Heart right ventricle (tissue), 16 donors: ENCODE data around the gene SNCB. TPM values are rescaled to one million over a fixed set of nuclear protein-coding genes. Genes with fewer than 3 reads are reported as not detected.

Experiments used
- ATAC-seq, 8 donors: fragments of 200-7000 bp; cut with Tn5 transposase; one replicate each; pipeline ENCODE4 v1.9.1; 2020; ENCODE audit warnings: mild to moderate bottlenecking in 8 of 8, moderate library complexity in 8 of 8, moderate number of reproducible peaks in 1 of 8
- DNase-seq, 2 donors: peaks; one replicate each; pipeline ENCODE4 v3.0.0-alpha.2; 2020
- H3K27ac ChIP-seq, 10 donors: fragments of 200-600 bp; sonication (generic) in 2 of 10; one replicate each; pipeline versions ENCODE4 v1.5.0 to v1.8.0; 2020 to 2022; ENCODE audit warnings: mild to moderate bottlenecking in 3 of 10
- H3K27me3 ChIP-seq, 7 donors: fragments of 200-600 bp; one replicate each; pipeline ENCODE4 v1.8.0; 2021 to 2022; ENCODE audit warnings: mild to moderate bottlenecking in 2 of 7
- H3K36me3 ChIP-seq, 9 donors: fragments of 200-600 bp; sonication (generic) in 1 of 9; one replicate each; pipeline versions ENCODE4 v1.5.0 to v1.8.0; 2020 to 2022; ENCODE audit warnings: mild to moderate bottlenecking in 2 of 9
- H3K4me1 ChIP-seq, 9 donors: fragments of 200-600 bp; sonication (generic) in 1 of 9; one replicate each; pipeline versions ENCODE4 v1.5.0 to v1.8.0; 2020 to 2022; ENCODE audit warnings: mild to moderate bottlenecking in 4 of 9
- H3K4me3 ChIP-seq, 10 donors: fragments of 200-600 bp; sonication (generic) in 2 of 10; one replicate each; pipeline versions ENCODE4 v1.5.0 to v1.8.0; 2020 to 2022; ENCODE audit warnings: mild to moderate bottlenecking in 7 of 10, moderate library complexity in 2 of 10
- H3K9me3 ChIP-seq, 11 donors: fragments of 200-600 bp in 10 of 11; sonication (generic) in 2 of 11; one replicate each; pipeline versions ENCODE4 v1.5.0 to v1.8.0; 2013 to 2022; ENCODE audit warnings: mild to moderate bottlenecking in 2 of 11, control low read depth in 1 of 11, moderate library complexity in 1 of 11
- WGBS, 2 donors: extraction: QIAGEN DNeasy Blood & Tissue Kit; methylation state at CpG; one replicate each; pipeline ENCODE4 v1.1.7; 2013; ENCODE audit warnings: inconsistent platforms in 1 of 2; 5-methylcytosine and 5-hydroxymethylcytosine counted together
- intact Hi-C, 10 donors: fragments of 100-400 bp; cut with DNase I; formaldehyde crosslinking; loops; one replicate each; pipeline versions ENCODE4 v1.11.1 to v1.14.2; 2022
- polyA plus RNA-seq, 2 donors: library from polyadenylated mRNA; stranded (reverse); fragments of 200-250 nt; gene quantifications; one replicate each; pipeline ENCODE4 v1.2.3, GENCODE V29; 2013
- total RNA-seq, 10 donors: library from RNA; stranded (reverse); fragmentation: NEBNext Ultra II Directional in 3 of 10; extraction: Animal tissue kit (Norgen Biotek cat#: 25700) in 3 of 10; gene quantifications; one replicate each; pipeline versions ENCODE4 v1.2.1 to v1.2.4, GENCODE V29; 2021 to 2023
- TF ChIP-seq, protein P1 (sequence below), 9 donors: fragments of 200-600 bp; sonication (generic) in 2 of 9; IDR thresholded peaks; one replicate each; pipeline versions ENCODE4 v1.5.0 to v1.8.0; 2021 to 2022; ENCODE audit warnings: antibody characterized with exemption in 9 of 9, mild to moderate bottlenecking in 5 of 9, moderate library complexity in 1 of 9
- donor health status: Arrhythmogenic right ventricular cardiomyopathy.
- donor health status: ischemic (EF 13 %, LVEDD 7.1; RV severe dilation, severe dysfunction).
- donor health status: healthy with polysubstance abuse.
- donor health status: DM: no; HTN: yes; CAD: no.
- donor health status: DM: no; HTN: no; CAD: no.
- donor health status: ischemic (EF 25% LVEDD 6.9; RV normal size, moderate dysfunction).
- donor health status: ischemic (EF 25% LVEDD 5.7; RV mildly dilated, moderate dysfunction).
- donor health status: healthy.
- donor health status: DM: yes; HTN: yes; CAD: no.
- donor health status: Ischemic cardiomyopathy.
- donor health status: ischemic (EF 35%, LVEDD 5.7; RV mildly dilated, moderate dysfunction).
- donor health status: nonischemic (EF 11% LVEDD 7.7; RV severe dilation, severe dysfunction).
- donor health status: DM: yes; HTN: yes; CAD: no.
- donor health status: PGD.
- donor health status: ischemic (EF 29% LVEDD 5.4; RV normal size, mild dysfunction).
- donor health status: nonischemic (EF 23%, LVEDD 6.1; RV moderate dilation, normal function).

The SNCB gene
- total and polyA plus RNA-seq, 12 donors = 0.35 to 0.39 TPM; not detected in 10

DNA sequence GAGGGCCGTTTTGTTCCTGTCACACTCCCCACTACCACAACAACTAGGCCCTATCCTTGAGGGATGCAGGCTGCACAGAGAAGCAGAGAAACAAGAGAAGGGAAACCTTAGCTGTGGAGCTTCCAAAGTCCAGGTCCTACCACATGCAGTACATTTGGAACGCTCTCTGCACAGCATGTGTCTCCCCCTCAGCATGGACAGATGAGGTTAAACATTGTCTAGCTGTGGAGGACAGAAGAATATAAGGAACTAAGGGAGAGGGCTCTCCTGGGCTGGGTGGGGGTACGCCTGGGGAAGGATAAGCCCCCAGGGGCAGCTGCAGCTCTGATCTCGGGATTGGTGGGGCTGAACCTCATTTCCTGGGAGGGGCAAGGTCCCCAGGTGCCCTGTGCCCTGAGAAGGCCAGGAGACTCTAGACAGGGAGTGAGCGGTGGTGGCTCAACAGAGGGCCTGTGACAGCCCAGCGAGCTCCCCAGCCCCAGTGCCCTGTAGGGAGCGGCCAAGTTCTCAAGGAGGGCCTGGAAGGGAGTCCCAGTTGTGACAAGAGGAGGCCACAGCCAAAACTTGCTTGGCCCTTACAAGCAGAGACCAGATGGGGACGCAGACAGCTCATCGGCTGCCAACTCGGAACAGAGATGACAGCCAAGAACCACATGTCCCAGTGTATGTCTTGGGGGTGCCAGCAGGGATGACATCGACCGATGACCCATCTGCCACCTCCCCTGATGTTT is 47.0 kb upstream of the SNCB start:
- Histone ChIP-seq H3K27me3 (peaks cover 0 to 44% (median 37%) of the 10 kb centered on the region in 7 donors), H3K27ac (no peak overlapping the region), H3K4me1 (peaks cover 0 to 45% (median 38%) of the 10 kb centered on the region in 9 donors), H3K36me3 (no peaks in the 10 kb centered on the region), H3K9me3 (no peaks in the 10 kb centered on the region), H3K4me3 (no peak overlapping the region)
- intact Hi-C loops = loop anchor here in 1 of 10 donors (5.0 kb wide), 1 partner anchor 280 kb away; no protein-coding TSS in a partner anchor
- ATAC-seq = peak; percentile 5 to 76 (median 30)
- TF ChIP-seq, protein P1, sequence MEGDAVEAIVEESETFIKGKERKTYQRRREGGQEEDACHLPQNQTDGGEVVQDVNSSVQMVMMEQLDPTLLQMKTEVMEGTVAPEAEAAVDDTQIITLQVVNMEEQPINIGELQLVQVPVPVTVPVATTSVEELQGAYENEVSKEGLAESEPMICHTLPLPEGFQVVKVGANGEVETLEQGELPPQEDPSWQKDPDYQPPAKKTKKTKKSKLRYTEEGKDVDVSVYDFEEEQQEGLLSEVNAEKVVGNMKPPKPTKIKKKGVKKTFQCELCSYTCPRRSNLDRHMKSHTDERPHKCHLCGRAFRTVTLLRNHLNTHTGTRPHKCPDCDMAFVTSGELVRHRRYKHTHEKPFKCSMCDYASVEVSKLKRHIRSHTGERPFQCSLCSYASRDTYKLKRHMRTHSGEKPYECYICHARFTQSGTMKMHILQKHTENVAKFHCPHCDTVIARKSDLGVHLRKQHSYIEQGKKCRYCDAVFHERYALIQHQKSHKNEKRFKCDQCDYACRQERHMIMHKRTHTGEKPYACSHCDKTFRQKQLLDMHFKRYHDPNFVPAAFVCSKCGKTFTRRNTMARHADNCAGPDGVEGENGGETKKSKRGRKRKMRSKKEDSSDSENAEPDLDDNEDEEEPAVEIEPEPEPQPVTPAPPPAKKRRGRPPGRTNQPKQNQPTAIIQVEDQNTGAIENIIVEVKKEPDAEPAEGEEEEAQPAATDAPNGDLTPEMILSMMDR (IDR thresholded peaks at IDR 0.05) = no peak
- peak in 1 of 2 donors; percentile 56 for DNase-seq
- WGBS, 2 donors = 68 to 71% methylated on average over 12 of the region's 12 CpGs

DNA sequence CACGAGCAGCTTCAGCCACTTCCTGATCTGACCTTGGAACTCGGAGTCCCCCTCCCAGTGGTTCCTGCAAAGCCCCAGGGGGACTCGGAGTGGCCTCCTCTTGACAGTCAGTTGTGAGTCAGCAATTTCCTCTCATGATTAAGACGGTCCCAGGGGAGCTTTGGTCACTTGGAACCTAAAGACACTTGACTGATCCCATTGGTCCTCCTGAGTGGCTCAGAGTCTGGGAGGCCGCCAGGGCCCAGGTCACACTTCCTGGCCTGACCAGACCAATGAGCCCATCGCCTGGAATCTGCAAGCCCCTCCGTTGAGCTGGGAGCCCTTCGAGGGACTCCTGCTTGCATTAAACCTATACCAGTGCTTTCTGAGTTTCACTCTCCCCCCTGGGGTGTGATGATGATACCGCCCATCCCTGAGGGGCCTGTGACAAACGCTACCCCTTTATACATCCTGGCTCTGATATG is 46.1 kb upstream of the SNCB start:
- DNase-seq (peak; percentile 65 to 73), ATAC-seq (peak; percentile 49 to 87 (median 74))
- Histone ChIP-seq H3K4me1 (peaks cover 0 to 45% (median 38%) of the 10 kb centered on the region in 9 donors), H3K27ac (peak overlapping the region in 3 of 10 donors; percentile 4 to 41 (median 21)), H3K36me3 (no peaks in the 10 kb centered on the region), H3K27me3 (peaks cover 0 to 48% (median 33%) of the 10 kb centered on the region in 7 donors), H3K9me3 (no peaks in the 10 kb centered on the region), H3K4me3 (no peak overlapping the region)
- 33 to 58% methylated on average over 10 of the region's 10 CpGs for WGBS, 2 donors
- TF ChIP-seq, protein P1 (IDR thresholded peaks at IDR 0.05) = no peak
- intact Hi-C loops = loop anchor here in 1 of 10 donors (5.0 kb wide), 1 partner anchor 281 kb away; no protein-coding TSS in a partner anchor

- H3K4me1 ChIP-seq = peaks cover 0 to 45% (median 38%) of the 10 kb centered on the region in 9 donors
- H3K4me3 ChIP-seq = no peak overlapping the region
- no peaks in the 10 kb centered on the region for H3K9me3 ChIP-seq
- no peak overlapping the region for H3K27ac ChIP-seq
- intact Hi-C loops = loop anchor here in 1 of 10 donors (5.0 kb wide), 1 partner anchor 281 kb away; no protein-coding TSS in a partner anchor
- DNase-seq = no peak
- TF ChIP-seq, protein P1 (IDR thresholded peaks at IDR 0.05) = peak in 8 of 9 donors; percentile 12 to 51 (median 34)
- 60 to 61% methylated on average over 19 of the region's 19 CpGs for WGBS, 2 donors
- no peak for ATAC-seq
- H3K27me3 ChIP-seq = peaks cover 0 to 47% (median 28%) of the 10 kb centered on the region in 7 donors
- H3K36me3 ChIP-seq = no peaks in the 10 kb centered on the region
Observed at GRCh38 chr5:176675676-176676360, 45.5 kb upstream of the SNCB start.

DNA sequence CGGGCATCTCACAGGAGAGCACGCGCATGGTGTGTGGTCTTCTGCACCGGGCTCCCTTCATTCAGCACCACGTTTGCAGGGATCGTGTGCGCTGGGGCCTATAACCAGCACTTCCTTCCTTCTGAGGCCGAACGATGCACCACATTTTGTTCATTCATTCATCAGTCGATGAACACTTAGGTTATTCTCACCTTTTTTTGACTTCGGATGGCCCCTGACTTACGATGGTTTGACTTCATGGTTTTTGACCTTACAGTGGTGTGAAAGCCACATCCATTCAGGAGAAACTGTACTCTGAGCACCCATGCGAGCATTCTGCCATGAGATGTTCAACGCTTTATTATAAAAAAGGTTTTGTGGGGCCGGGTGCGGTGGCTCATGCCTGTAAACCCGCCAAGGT is 44.5 kb upstream of the SNCB start:
- peaks cover 0 to 38% (median 32%) of the 10 kb centered on the region in 9 donors for H3K4me1 ChIP-seq
- no peak for DNase-seq
- H3K36me3 ChIP-seq = no peaks in the 10 kb centered on the region
- H3K27me3 ChIP-seq = peaks cover 0 to 47% (median 27%) of the 10 kb centered on the region in 7 donors
- intact Hi-C loops = loop anchor here in 1 of 10 donors (5.0 kb wide), 1 partner anchor 283 kb away; no protein-coding TSS in a partner anchor
- TF ChIP-seq, protein P1 (IDR thresholded peaks at IDR 0.05) = no peak
- H3K27ac ChIP-seq = no peak overlapping the region
- no peak overlapping the region for H3K4me3 ChIP-seq
- no peak for ATAC-seq
- no peaks in the 10 kb centered on the region for H3K9me3 ChIP-seq
- 91 to 94% methylated on average over 17 of the region's 17 CpGs for WGBS, 2 donors
